Hematopoietic multipotent progenitor cell treated with erythropoietin and hydrocortisone succinate and interleukin-3 and kit ligand, for 8 days (in vitro differentiated cells): ENCODE measurements around the gene CPA1.

Source experiments
- DNase-seq: peaks from one replicate; pipeline ENCODE4 v3.0.0-alpha.2; 2015

Gene CPA1

DNA sequence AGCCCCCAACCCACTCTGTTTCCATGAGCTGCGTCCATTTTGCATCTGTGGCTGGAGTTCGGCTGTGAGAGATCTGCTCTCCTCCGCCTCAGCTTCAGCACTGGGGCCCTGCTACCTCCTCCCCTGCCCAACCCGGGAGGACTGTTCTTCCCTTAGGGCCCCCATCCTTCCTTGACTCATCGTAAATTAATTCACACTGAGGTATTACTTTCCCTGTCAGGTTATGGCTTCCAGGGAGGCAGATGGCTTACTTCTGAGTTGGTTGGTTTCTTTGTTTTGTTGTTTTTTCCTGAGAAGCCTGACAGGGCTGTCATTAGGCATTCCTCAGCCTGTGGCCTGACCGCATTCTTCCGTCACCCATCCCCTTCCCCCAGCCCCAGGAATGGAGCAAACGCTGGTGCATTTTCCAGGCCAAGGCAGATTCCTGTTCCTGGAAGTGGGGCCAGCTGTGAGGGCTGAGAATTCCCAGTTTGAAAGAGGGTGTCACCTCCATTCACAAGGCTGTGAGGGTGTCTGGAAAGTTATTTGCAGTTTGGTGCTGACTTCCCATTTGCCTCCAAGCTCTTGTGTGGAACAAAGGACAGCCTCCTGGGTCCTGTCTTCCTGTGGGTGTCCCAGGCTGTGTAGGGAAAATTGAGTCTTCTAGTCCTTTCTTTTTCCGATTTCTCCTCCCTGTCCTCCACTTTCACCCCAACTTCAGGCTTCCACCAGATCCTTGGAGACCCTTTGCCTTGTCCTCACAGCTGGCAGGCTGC is 24.0 kb upstream of the CPA1 start:
- no peak for DNase-seq

- no peak for DNase-seq
Measured at GRCh38 chr7:130356876-130357611, 23.2 kb upstream of the CPA1 start.

DNA sequence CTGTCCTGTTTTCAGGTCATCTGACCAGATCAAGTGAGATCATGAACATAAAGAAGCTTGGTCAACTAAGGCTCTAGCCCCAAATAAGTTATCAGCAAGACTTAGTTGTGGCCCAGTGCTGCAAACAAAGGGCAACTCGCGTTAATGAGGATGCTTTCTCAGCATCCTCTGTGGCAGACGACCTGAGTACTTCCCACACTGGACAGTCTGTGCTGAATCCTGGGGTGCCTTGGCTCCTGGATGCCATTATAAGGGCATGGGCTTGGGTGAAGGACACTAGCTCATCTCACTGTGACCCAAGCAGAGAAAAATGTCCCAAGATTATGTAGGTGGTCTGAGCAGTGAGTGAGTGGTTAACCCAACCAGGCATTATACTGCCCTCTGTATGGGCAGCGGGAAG is 21.8 kb upstream of the CPA1 start:
- no peak for DNase-seq

DNA sequence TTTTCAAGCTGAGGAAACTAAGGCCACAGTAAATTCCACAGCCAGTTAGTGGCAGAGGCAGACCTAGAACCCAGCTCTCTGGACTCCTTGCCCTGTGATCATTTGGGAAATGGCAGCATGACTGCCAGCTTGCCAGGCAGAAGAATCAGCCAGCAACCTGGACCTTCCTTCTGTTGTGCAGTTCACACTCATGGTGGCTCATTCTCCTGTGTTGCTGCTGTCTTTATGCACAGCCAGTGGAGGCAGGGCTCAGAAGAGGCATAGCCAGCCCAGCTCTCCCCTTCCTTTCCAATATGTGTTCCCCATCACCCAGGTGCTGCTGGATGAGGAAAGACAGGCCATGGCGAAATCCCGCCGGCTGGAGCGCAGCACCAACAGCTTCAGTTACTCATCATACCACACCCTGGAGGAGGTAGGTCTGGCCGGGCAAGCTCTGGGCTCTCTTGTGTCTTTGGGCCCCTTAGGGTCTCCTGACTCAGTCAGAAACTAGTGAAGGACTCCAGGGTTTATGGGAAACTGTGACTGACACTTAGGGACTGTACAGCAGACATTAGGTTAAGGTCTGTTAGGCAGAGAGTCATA is 20.9 kb upstream of the CPA1 start:
- no peak for DNase-seq

DNA sequence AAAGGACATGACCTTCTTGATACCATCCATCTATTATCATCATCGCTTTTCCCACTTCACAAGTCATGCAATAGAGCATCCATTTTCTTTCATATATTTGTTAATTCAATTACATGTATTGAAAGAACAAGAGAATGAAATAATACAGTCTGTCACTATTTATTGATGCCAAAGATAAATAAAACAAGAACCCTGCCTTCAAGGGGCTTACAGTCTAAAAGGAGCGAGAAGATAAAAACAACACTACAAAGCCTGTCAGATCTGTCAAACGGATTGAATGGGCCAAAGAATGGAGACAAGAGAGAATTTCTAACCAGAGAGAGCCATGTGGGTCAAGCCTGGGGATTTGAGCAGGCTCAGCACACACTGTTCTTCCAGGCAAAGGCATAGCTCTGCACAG is 19.8 kb upstream of the CPA1 start:
- DNase-seq = no peak

- no peak for DNase-seq
Measured at GRCh38 chr7:130361681-130362080, 18.6 kb upstream of the CPA1 start.

DNA sequence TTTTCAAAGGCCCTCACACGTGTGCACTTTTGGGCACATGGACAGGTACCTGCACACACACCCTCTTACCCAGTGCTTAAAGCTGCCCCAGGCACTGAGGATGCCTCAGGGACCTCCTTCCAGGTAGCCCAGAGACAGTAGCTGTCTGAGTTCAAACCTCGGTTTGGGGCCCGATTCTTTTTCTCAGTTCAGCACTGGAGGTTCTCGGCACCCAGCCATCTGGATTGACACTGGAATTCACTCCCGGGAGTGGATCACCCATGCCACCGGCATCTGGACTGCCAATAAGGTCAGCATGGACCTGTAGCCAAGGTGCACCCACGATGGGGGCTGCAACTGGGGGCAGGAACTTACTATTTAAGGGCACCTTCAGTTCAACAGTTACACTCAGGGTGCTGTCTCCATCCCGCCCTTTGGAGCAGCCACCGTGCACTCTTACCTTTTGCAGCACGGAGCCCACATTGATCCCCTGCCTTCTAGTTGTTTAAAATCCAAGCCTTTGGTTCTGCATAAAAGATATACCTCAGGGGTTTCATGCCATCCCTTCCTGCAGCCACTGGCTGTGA is 18.0 kb upstream of the CPA1 start:
- no peak for DNase-seq

- no peak for DNase-seq
Measured at GRCh38 chr7:130363026-130363847, 17.1 kb upstream of the CPA1 start.

GRCh38 chr7:130364451-130364850 is 15.8 kb upstream of the CPA1 start:
- DNase-seq = no peak

GRCh38 chr7:130365088-130365487 is 15.2 kb upstream of the CPA1 start:
- DNase-seq = no peak

- no peak for DNase-seq
Measured at GRCh38 chr7:130365511-130366441, 14.5 kb upstream of the CPA1 start.

- DNase-seq = no peak
Measured at GRCh38 chr7:130366564-130366963, 13.7 kb upstream of the CPA1 start.

DNA sequence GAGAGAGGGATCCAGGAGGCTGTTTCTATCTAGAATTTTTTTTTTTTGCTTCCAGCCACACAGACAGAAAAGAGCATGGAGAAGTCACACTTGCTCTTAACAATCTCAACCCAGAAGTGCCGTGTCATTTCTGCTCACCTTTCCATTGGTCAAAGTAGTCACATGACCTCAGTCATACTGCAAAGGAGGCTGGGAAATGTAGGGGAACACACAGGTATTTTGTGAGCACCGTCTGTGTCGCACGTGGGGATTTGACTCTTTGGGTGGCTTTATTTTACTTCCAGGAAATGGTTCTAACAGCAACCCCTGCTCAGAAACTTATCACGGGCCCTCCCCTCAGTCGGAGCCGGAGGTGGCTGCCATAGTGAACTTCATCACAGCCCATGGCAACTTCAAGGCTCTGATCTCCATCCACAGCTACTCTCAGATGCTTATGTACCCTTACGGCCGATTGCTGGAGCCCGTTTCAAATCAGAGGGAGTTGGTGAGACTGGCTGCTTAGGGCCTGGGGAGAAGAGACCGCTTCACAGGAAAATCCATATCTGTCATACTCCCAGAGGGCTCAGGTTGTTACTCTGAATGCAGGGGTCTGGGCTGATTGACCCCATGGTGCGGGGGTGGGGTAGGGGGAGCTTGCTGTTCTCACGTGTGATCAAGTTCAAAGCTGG is 13.1 kb upstream of the CPA1 start:
- no peak for DNase-seq

DNA sequence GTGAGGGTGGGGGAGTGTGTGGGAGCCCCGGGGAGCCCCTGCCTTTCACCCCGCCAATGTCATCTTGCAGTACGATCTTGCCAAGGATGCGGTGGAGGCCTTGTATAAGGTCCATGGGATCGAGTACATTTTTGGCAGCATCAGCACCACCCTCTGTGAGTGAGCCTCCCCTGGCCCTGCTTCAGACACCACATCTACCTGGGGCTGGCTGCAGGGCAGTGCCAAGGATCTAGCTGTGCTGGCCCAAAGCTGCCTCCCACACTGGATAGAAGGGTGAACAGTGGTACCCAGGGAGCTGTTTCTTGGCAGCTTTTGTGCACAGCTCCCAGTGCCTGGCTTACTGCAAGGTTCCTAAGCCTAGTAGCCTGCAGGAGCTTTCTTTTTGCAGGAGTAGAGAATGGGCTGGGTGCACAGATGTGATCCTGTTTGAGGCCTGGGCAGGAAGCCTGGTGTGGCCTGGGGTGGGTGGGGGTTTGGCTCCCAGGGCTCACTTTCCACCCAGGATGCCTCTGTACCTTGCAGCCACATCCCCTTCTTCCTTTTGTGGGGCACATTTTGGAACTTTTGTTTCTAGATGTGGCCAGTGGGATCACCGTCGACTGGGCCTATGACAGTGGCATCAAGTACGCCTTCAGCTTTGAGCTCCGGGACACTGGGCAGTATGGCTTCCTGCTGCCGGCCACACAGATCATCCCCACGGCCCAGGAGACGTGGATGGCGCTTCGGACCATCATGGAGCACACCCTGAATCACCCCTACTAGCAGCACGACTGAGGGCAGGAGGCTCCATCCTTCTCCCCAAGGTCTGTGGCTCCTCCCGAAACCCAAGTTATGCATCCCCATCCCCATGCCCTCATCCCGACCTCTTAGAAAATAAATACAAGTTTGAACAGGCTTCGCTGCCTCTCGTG is 12.2 kb upstream of the CPA1 start:
- DNase-seq = no peak

- peak; percentile 18 for DNase-seq
Measured at GRCh38 chr7:130369110-130369711, 11.1 kb upstream of the CPA1 start.

- DNase-seq = no peak
Measured at GRCh38 chr7:130369831-130370550, 10.3 kb upstream of the CPA1 start.

DNA sequence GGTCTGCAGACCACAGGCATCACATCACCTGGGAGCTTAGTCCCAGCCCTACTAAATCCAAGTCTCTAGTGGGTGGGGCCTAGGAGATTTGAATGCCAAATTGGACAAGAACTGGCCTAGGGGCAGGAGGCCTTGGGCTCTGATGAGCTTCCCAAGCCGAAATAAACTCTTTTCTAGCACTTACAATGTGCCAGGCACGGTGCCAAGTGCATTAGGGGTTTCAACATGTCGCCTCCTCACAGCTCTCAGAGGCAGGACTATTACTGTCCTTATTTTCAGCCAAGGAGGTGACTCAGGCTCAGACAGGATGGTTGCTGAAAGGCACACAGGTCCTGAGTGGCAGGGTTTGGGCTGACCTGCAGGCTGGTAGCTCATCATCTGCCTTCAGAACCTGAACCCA is 9.2 kb upstream of the CPA1 start:
- DNase-seq = no peak

- DNase-seq = no peak
Measured at GRCh38 chr7:130372402-130373165, 7.7 kb upstream of the CPA1 start.
